Neutrophil (primary cell): Measurements from ENCODE around the gene MAPT.

ENCODE experiments used
- H3K27ac ChIP-seq: fragments of 200-600 bp; sonication (generic); 2 replicates; pipeline ENCODE4 v1.5.1; 2016; ENCODE audit warnings: mild to moderate bottlenecking, moderate library complexity
- H3K27me3 ChIP-seq: fragments of 200-600 bp; sonication (generic); 2 replicates; pipeline ENCODE4 v1.6.0; 2016; ENCODE audit warnings: mild to moderate bottlenecking
- H3K36me3 ChIP-seq: fragments of 200-600 bp; sonication (generic); 2 replicates; pipeline ENCODE4 v1.5.1; 2017
- H3K4me1 ChIP-seq, 2 experiments: fragments of 200-600 bp in 1 of 2; sonication (generic) in 1 of 2; 1 replicate in 1 of 2; 2 replicates in 1 of 2; pipeline versions ENCODE4 v1.5.1 to v1.6.1; 2013 to 2016; ENCODE audit warnings: low read depth in 1 of 2, low read length in 1 of 2, mild to moderate bottlenecking in 1 of 2, moderate library complexity in 1 of 2; ENCODE audit not compliant: control insufficient read depth in 1 of 2, insufficient read depth in 1 of 2
- H3K4me3 ChIP-seq, 2 experiments: fragments of 200-600 bp in 1 of 2; sonication (generic) in 1 of 2; 1 replicate in 1 of 2; 2 replicates in 1 of 2; pipeline ENCODE4 v1.5.1; 2013 to 2016; ENCODE audit warnings: low read depth in 1 of 2, low read length in 1 of 2, mild to moderate bottlenecking in 1 of 2, moderate library complexity in 1 of 2
- H3K9me3 ChIP-seq: fragments of 200-600 bp; sonication (generic); 2 replicates; pipeline ENCODE4 v1.5.1; 2016
- TF ChIP-seq, protein P1 (sequence below): fragments of 200-600 bp; sonication (generic); IDR thresholded peaks from 2 replicates; pipeline ENCODE4 v1.5.1; 2016; ENCODE audit warnings: antibody characterized with exemption

Gene MAPT

DNA sequence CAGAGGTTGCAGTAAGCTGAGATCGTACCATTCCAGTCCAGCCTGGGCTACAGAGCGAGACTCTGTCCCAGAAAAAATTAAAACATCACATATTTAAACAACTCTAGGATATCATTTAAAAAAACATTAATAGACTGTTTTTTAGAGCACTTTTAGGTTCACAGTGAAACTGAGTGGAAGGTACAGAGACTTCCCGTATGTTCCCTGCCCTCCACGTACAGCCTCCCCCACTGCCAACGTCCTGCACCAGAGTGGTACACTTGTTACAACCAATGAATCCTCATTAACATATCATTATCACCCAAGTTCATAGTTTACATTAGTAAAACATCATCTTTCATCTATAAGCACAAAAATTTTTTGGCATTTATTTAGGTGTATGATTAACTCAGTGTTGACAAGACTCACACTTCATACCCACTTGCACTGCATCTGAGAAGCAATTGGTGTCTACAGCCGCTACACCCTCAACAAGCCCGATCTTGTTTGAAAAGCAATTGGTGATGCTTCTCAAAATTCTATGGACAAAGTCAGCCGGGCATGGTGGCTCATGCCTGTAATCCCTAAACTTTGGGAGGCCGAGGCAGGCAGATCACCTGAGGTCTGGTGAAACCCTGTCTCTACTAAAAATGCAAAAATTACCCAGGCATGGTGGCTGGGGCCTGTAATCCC, 64.8 kb downstream of the MAPT start:
- no peaks in the 10 kb centered on the region for H3K36me3 ChIP-seq
- no peak overlapping the region for H3K4me3 ChIP-seq
- no peaks in the 10 kb centered on the region for H3K4me1 ChIP-seq
- no peaks in the 10 kb centered on the region for H3K9me3 ChIP-seq
- H3K27ac ChIP-seq = no peak overlapping the region
- TF ChIP-seq, protein P1, sequence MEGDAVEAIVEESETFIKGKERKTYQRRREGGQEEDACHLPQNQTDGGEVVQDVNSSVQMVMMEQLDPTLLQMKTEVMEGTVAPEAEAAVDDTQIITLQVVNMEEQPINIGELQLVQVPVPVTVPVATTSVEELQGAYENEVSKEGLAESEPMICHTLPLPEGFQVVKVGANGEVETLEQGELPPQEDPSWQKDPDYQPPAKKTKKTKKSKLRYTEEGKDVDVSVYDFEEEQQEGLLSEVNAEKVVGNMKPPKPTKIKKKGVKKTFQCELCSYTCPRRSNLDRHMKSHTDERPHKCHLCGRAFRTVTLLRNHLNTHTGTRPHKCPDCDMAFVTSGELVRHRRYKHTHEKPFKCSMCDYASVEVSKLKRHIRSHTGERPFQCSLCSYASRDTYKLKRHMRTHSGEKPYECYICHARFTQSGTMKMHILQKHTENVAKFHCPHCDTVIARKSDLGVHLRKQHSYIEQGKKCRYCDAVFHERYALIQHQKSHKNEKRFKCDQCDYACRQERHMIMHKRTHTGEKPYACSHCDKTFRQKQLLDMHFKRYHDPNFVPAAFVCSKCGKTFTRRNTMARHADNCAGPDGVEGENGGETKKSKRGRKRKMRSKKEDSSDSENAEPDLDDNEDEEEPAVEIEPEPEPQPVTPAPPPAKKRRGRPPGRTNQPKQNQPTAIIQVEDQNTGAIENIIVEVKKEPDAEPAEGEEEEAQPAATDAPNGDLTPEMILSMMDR = no peak
- no peaks in the 10 kb centered on the region for H3K27me3 ChIP-seq

DNA sequence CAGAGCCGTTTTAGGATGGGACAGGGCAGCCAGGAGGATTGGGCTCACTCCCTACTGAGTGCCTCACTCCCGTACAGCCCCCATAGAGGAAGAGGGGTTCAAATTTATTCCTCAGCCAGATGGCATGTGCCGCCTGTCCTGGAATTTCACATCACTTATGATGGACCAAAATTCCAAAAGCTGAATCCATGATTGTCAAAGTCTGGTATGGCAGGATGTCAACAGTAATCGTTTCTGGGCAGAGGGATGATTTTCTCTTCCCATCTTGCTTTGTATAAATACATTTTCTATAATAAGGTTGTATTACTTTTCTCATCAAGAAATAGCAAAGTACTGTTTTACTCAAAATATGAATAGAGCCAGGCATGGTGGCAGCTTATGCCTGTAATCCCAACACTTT, 66.0 kb downstream of the MAPT start:
- no peaks in the 10 kb centered on the region for H3K9me3 ChIP-seq
- H3K27ac ChIP-seq = no peak overlapping the region
- no peaks in the 10 kb centered on the region for H3K4me1 ChIP-seq
- TF ChIP-seq, protein P1 = no peak
- no peak overlapping the region for H3K4me3 ChIP-seq
- H3K36me3 ChIP-seq = no peaks in the 10 kb centered on the region
- H3K27me3 ChIP-seq = peaks cover 6% of the 10 kb centered on the region

DNA sequence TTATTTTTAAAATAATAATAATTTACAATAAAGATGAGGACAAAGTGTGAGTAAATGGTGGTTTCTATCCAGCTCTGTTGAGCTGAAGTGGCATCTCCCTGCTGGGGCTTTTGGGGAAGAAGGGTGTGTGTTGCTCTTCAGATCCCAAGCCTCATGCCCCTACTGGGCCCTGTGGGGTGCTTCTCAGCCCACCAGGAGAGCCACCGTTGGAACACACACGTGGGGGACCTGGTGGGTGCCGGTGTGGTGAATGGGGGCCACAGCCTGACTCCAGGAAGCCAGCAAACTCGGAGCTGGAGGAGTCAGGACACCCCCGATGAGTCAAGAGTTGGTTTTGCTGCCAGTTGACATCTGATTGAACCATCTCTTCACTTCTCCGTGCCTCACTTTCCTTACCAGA, 66.9 kb downstream of the MAPT start:
- TF ChIP-seq, protein P1 = no peak
- H3K9me3 ChIP-seq = no peaks in the 10 kb centered on the region
- peaks cover 13% of the 10 kb centered on the region for H3K27me3 ChIP-seq
- no peaks in the 10 kb centered on the region for H3K36me3 ChIP-seq
- no peak overlapping the region for H3K27ac ChIP-seq
- no peaks in the 10 kb centered on the region for H3K4me1 ChIP-seq
- H3K4me3 ChIP-seq = no peak overlapping the region

DNA sequence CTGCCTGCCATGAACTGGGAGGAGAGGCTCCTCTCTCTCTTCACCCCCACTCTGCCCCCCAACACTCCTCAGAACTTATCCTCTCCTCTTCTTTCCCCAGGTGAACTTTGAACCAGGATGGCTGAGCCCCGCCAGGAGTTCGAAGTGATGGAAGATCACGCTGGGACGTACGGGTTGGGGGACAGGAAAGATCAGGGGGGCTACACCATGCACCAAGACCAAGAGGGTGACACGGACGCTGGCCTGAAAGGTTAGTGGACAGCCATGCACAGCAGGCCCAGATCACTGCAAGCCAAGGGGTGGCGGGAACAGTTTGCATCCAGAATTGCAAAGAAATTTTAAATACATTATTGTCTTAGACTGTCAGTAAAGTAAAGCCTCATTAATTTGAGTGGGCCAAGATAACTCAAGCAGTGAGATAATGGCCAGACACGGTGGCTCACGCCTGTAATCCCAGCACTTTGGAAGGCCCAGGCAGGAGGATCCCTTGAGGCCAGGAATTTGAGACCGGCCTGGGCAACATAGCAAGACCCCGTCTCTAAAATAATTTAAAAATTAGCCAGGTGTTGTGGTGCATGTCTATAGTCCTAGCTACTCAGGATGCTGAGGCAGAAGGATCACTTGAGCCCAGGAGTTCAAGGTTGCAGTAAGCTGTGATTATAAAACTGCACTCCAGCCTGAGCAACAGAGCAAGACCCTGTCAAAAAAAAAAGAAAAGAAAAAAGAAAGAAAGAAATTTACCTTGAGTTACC, 68.0 kb downstream of the MAPT start:
- H3K27me3 ChIP-seq = peaks cover 25% of the 10 kb centered on the region
- H3K36me3 ChIP-seq = no peaks in the 10 kb centered on the region
- TF ChIP-seq, protein P1 = no peak
- no peaks in the 10 kb centered on the region for H3K9me3 ChIP-seq
- no peaks in the 10 kb centered on the region for H3K4me1 ChIP-seq
- no peak overlapping the region for H3K27ac ChIP-seq
- H3K4me3 ChIP-seq = no peak overlapping the region

DNA sequence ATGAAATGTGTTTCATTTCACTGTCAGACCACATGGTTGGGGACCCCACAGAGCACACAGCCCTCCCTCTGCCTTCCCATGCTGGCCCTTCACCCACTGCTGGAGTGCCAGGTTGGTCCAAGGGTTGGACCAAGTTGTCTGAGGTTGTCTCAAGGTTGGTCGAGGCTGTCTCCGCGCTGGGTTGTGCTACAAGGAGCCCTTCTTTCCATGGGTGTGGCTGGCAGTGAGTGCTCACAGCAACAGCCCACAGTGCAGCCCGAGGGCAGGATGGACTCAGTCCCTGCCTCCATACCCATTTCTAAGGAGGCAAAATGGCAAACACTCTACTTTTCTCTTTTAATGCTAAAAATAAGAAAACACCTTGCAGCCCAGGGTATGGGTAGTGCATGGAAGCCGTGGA, 68.9 kb downstream of the MAPT start:
- Histone ChIP-seq H3K4me3 (no peak overlapping the region), H3K27ac (no peak overlapping the region), H3K4me1 (no peaks in the 10 kb centered on the region), H3K27me3 (peaks cover 34% of the 10 kb centered on the region), H3K9me3 (no peaks in the 10 kb centered on the region), H3K36me3 (no peaks in the 10 kb centered on the region)
- TF ChIP-seq, protein P1 = no peak
